ENCODE measurements around the gene HMGN4. TPM values are rescaled to one million over a fixed set of nuclear protein-coding genes. Genes with fewer than 3 reads are reported as not detected.
"Not testable (repeated sequence)": the region's sequence is repeated elsewhere in the genome, so short reads cannot be mapped to it uniquely, and the experiment has no call there.

HMGN4 gene
- total RNA-seq, 1 donor from 2014 or later: 27.2 TPM

GRCh38 chr6:26521600-26522391 lies 16.4 kb upstream of the HMGN4 start:
- peak; percentile 91 for DNase-seq (ENCODE audit: low spot score)
- Mint-ChIP-seq H3K27ac (ENCODE audit: unreplicated experiment) (peak overlapping the region; percentile 95), H3K4me1 (ENCODE audit: unreplicated experiment) (peaks cover 24% of the 10 kb centered on the region), H3K9me3 (ENCODE audit: unreplicated experiment) (no peaks in the 10 kb centered on the region), H3K27me3 (ENCODE audit: unreplicated experiment) (peaks cover 14% of the 10 kb centered on the region), H3K36me3 (ENCODE audit: low read depth, unreplicated experiment) (peaks cover 14% of the 10 kb centered on the region), H3K4me3 (ENCODE audit: unreplicated experiment) (peak overlapping the region; percentile 91)
- TF ChIP-seq CTCF (IDR thresholded peaks at IDR 0.05; ENCODE audit: unreplicated experiment): no peak

- Mint-ChIP-seq H3K27ac (ENCODE audit: unreplicated experiment) (peak overlapping the region; percentile 95), H3K27me3 (ENCODE audit: unreplicated experiment) (peaks cover 14% of the 10 kb centered on the region), H3K4me1 (ENCODE audit: unreplicated experiment) (peaks cover 24% of the 10 kb centered on the region), H3K36me3 (ENCODE audit: low read depth, unreplicated experiment) (peaks cover 14% of the 10 kb centered on the region), H3K4me3 (ENCODE audit: unreplicated experiment) (peak overlapping the region; percentile 91)
- H3K9me3 Mint-ChIP-seq (ENCODE audit: unreplicated experiment): not testable (repeated sequence)
- DNase-seq (ENCODE audit: low spot score): peak; percentile 17
These were observed 15.5 kb upstream of the HMGN4 start for GRCh38 chr6:26522486-26523228.

GRCh38 chr6:26524314-26524713 lies 13.9 kb upstream of the HMGN4 start:
- H3K4me1 Mint-ChIP-seq (ENCODE audit: unreplicated experiment): peaks cover 24% of the 10 kb centered on the region
- not testable (repeated sequence) for H3K4me3 Mint-ChIP-seq (ENCODE audit: unreplicated experiment)

GRCh38 chr6:26524722-26525370 lies 13.3 kb upstream of the HMGN4 start:
- H3K4me1 Mint-ChIP-seq (ENCODE audit: unreplicated experiment): peaks cover 24% of the 10 kb centered on the region
- no peak for TF ChIP-seq CTCF (IDR thresholded peaks at IDR 0.05; ENCODE audit: unreplicated experiment)
- peaks cover 14% of the 10 kb centered on the region for H3K36me3 Mint-ChIP-seq (ENCODE audit: low read depth, unreplicated experiment)
- H3K9me3 Mint-ChIP-seq (ENCODE audit: unreplicated experiment): no peaks in the 10 kb centered on the region
- no peak overlapping the region for H3K27ac Mint-ChIP-seq (ENCODE audit: unreplicated experiment)
- peaks cover 17% of the 10 kb centered on the region for H3K27me3 Mint-ChIP-seq (ENCODE audit: unreplicated experiment)
- H3K4me3 Mint-ChIP-seq (ENCODE audit: unreplicated experiment): no peak overlapping the region
- DNase-seq (ENCODE audit: low spot score): no peak

More at GRCh38 chr6:26524314-26524713, 13.9 kb upstream of the HMGN4 start:
- H3K36me3 Mint-ChIP-seq (ENCODE audit: low read depth, unreplicated experiment): peaks cover 14% of the 10 kb centered on the region
- not testable (repeated sequence) for H3K27ac Mint-ChIP-seq (ENCODE audit: unreplicated experiment); DNase-seq (ENCODE audit: low spot score); H3K9me3 Mint-ChIP-seq (ENCODE audit: unreplicated experiment)
- peaks cover 14% of the 10 kb centered on the region for H3K27me3 Mint-ChIP-seq (ENCODE audit: unreplicated experiment)

- Mint-ChIP-seq H3K4me1 (ENCODE audit: unreplicated experiment) (peaks cover 20% of the 10 kb centered on the region), H3K27ac (ENCODE audit: unreplicated experiment) (no peak overlapping the region), H3K36me3 (ENCODE audit: low read depth, unreplicated experiment) (peaks cover 14% of the 10 kb centered on the region), H3K4me3 (ENCODE audit: unreplicated experiment) (no peak overlapping the region), H3K9me3 (ENCODE audit: unreplicated experiment) (no peaks in the 10 kb centered on the region), H3K27me3 (ENCODE audit: unreplicated experiment) (peaks cover 17% of the 10 kb centered on the region)
- TF ChIP-seq CTCF (IDR thresholded peaks at IDR 0.05; ENCODE audit: unreplicated experiment): no peak
- no peak for DNase-seq (ENCODE audit: low spot score)
These were observed 12.3 kb upstream of the HMGN4 start for GRCh38 chr6:26525838-26526237.

Data from endothelial cell (in vitro differentiated cells).